ENCODE data around the gene TWIST2.

TWIST2 gene

DNA sequence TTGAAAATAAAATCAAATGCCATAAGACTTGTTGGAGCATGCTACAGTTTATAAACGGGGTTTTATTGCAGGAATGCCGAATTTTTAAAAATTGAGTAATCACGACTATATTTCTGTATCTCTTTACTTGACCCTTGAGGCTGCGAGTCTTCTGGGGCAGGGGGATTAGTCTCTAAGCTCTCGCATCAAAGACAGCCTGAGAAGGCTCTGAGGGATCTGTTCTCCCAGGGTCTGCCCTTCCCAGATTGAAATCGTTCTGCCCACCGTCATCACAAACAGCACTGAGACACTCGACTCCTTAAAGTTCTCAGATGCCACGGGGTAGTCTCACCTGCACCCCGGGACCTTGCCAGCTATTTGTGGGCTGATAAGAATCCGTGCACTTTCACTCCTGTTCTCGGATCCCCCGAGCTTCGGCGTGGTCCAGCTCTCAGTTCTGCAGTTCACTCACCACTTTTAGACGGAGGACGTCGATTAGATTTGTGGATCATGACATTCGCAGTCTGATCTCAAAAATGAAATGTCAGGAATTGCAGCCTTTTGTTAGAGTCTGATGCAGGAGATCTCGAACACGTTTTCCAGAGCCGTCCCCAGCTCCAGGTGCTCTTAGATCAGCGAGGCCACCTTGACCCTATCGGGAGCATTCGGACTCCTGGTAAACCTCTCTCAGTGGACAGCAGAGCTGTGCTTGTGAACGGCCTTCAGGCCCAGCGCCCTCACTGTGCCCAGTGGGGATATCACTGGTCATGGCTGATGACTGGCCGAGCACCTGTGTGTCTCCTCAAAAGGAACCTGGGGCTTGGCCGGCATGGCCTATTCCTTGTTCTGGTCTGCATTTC is 43.0 kb downstream of the TWIST2 start:
- Mint-ChIP-seq H3K27me3 (ENCODE audit: low read depth) (no peaks in the 10 kb centered on the region), H3K27ac (no peak overlapping the region), H3K4me1 (ENCODE audit: low read depth) (no peaks in the 10 kb centered on the region), H3K4me3 (no peak overlapping the region), H3K9me3 (no peaks in the 10 kb centered on the region), H3K36me3 (ENCODE audit: low read depth) (no peaks in the 10 kb centered on the region)
- no peak for DNase-seq (ENCODE audit: low spot score)

DNA sequence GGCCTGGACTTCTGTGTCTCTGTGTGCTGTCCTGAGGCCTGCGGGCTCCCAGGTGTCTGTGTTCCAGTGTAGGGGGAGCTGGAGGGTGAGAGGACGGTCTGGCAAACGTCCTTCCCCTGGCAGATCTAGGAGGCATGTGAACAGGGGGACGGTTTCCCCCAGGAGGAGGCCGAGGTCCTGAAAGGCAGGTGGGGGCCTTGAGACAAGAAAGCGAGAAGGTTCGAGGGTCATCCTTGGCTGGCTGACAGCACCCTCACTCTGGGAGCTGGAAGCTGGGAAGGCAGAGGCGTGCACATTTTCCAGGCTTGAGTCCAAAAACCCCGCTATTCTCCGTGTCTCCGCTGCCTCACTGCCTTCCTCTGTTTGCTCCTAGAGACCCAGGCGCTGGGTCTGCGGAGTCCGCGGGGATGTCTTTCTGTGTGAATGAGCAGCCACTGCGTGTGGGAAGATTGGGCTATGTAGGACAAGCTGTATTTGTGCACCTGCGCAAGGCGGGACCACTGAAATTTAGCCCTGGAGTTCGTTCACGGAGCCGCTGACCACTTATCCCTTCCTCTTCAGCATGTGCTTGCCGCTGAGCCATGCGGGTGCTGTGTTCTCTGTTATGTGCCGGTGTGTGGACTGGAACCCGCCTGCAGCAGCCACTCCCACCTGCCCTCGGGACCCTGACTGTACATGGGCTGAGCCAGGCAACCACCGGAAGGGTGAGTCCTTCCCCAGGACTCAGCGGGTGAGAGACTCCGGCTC is 43.7 kb downstream of the TWIST2 start:
- no peaks in the 10 kb centered on the region for H3K9me3 Mint-ChIP-seq
- H3K27me3 Mint-ChIP-seq (ENCODE audit: low read depth) = no peaks in the 10 kb centered on the region
- H3K36me3 Mint-ChIP-seq (ENCODE audit: low read depth) = no peaks in the 10 kb centered on the region
- H3K4me1 Mint-ChIP-seq (ENCODE audit: low read depth) = no peaks in the 10 kb centered on the region
- DNase-seq (ENCODE audit: low spot score) = no peak
- no peak overlapping the region for H3K4me3 Mint-ChIP-seq
- no peak overlapping the region for H3K27ac Mint-ChIP-seq

DNA sequence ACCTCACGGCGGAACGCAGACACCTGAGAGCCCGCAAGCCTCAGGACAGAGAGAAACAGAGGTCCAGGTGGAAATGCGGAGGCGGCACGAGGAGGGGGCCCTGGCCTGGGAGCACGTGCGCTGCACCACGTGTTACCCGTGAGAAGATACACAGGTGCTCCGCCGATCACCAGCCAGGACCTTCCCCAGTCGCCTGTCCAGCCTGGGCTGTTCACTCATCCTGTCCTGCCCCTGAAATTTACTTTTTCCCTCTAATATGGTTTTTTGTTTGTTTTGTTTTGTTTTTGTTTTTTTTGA is 44.3 kb downstream of the TWIST2 start:
- Mint-ChIP-seq H3K4me3 (no peak overlapping the region), H3K36me3 (ENCODE audit: low read depth) (no peaks in the 10 kb centered on the region), H3K4me1 (ENCODE audit: low read depth) (no peaks in the 10 kb centered on the region), H3K9me3 (no peaks in the 10 kb centered on the region), H3K27ac (no peak overlapping the region), H3K27me3 (ENCODE audit: low read depth) (no peaks in the 10 kb centered on the region)
- no peak for DNase-seq (ENCODE audit: low spot score)

DNA sequence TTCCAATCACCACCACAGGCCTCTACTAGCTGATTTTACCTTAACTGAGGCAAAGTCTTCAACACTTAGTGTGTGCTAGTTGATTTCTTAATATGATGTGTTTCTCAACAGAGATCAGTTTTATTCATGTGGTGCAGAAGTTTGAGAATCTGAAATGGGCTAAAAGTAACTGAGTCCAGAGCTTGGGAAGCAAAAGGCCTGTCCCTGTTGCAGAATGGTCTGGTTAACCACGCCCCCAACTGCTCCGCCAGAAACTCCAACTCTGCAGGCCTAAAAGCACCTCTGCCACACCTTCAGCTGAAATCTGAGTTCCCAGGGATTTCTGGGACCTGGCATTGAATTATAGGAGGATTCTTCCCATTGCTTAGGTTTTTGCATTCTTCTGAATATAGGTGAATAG is 44.9 kb downstream of the TWIST2 start:
- no peaks in the 10 kb centered on the region for H3K27me3 Mint-ChIP-seq (ENCODE audit: low read depth)
- DNase-seq (ENCODE audit: low spot score) = no peak
- no peak overlapping the region for H3K27ac Mint-ChIP-seq
- H3K4me1 Mint-ChIP-seq (ENCODE audit: low read depth) = no peaks in the 10 kb centered on the region
- H3K4me3 Mint-ChIP-seq = no peak overlapping the region
- H3K36me3 Mint-ChIP-seq (ENCODE audit: low read depth) = no peaks in the 10 kb centered on the region
- H3K9me3 Mint-ChIP-seq = no peaks in the 10 kb centered on the region

DNA sequence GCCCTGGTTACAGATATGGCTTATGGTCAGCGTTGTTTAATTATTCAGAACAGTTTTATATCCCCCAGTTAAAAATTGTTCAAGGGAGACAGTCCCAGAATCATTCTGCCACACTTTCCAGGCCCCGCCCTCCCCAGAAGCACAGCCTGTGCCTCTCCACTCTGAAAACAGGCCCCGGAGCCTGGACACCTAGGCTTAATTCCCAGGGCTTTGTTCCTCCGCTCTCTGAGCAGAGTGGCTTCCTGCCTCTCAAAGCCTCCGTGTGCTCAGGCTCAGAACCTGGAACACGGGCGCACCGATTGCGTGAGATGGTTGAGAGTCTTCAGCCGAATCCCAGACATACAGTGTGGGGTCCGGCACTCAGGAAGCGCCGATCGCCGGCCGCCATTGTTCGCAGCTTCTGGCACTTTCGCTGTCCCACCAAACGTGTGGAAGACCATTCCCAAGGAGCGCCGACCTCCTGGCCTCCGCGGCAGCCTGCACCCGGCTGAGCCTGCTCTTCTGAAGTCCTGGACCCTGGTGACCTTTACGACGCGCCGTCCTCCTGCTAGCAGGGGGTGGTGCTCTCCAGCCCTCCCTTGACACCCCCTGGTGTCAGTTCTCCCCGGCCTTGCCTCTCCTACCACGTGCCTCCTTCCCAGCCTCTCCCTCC is 45.6 kb downstream of the TWIST2 start:
- no peak overlapping the region for H3K4me3 Mint-ChIP-seq
- H3K36me3 Mint-ChIP-seq (ENCODE audit: low read depth) = no peaks in the 10 kb centered on the region
- H3K4me1 Mint-ChIP-seq (ENCODE audit: low read depth) = no peaks in the 10 kb centered on the region
- H3K27ac Mint-ChIP-seq = no peak overlapping the region
- H3K9me3 Mint-ChIP-seq = no peaks in the 10 kb centered on the region
- DNase-seq (ENCODE audit: low spot score) = no peak
- H3K27me3 Mint-ChIP-seq (ENCODE audit: low read depth) = no peaks in the 10 kb centered on the region

DNA sequence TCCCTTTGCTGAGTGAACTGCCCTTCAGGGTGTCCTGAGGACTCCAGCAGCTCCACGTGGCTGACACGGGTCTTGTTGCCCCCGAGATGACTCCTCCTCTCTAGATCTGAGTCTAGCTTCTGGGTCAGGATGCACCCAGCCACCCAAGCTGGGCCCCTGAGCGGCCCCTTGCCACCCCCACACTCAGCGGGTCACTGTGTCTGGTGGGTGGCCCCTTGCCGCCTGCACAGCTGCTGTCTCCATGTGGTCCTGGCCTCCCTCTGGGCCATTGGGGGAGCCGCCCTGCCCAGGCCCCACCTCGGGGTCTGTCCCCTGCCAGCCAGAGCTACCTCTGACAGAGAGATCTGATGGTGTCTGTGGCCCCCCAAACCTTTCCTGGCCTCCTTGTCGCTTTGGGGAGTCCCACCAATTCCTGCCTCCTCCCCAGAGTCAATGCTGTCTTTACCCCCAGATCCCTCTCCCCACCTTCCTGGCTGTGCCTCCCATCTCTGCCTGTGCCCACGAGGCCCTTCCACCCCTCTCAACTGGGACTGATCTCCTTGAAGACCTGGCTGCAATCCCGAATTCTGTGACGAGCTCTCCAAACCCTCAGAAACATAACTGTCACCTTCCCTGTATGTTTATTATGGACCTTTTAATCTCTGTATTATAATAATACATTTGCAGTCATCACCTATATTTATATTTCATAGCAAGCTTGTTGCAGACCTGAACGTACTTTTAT is 46.5 kb downstream of the TWIST2 start:
- H3K4me3 Mint-ChIP-seq = no peak overlapping the region
- H3K9me3 Mint-ChIP-seq = no peaks in the 10 kb centered on the region
- no peak overlapping the region for H3K27ac Mint-ChIP-seq
- no peaks in the 10 kb centered on the region for H3K4me1 Mint-ChIP-seq (ENCODE audit: low read depth)
- no peaks in the 10 kb centered on the region for H3K27me3 Mint-ChIP-seq (ENCODE audit: low read depth)
- no peak for DNase-seq (ENCODE audit: low spot score)
- no peaks in the 10 kb centered on the region for H3K36me3 Mint-ChIP-seq (ENCODE audit: low read depth)

DNA sequence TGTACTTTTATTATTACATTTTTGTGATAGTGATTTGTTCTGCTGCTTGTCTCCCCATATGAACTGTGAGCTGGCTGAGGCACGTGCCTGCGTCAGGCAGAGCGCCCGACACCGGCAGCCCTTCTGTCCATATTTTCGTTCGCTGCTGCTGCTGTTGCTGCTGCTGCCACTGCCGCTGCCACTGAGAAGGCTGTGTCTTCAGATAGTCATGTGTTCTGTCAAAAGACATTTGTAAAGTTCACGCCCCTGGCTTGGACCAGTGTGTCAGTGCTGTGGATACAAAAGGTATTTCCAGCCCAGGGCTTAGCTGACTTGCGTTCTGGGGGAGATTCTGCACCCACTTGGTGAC is 47.0 kb downstream of the TWIST2 start:
- Mint-ChIP-seq H3K9me3 (no peaks in the 10 kb centered on the region), H3K4me3 (no peak overlapping the region), H3K27me3 (ENCODE audit: low read depth) (no peaks in the 10 kb centered on the region), H3K27ac (no peak overlapping the region), H3K36me3 (ENCODE audit: low read depth) (no peaks in the 10 kb centered on the region), H3K4me1 (ENCODE audit: low read depth) (no peaks in the 10 kb centered on the region)
- no peak for DNase-seq (ENCODE audit: low spot score)

DNA sequence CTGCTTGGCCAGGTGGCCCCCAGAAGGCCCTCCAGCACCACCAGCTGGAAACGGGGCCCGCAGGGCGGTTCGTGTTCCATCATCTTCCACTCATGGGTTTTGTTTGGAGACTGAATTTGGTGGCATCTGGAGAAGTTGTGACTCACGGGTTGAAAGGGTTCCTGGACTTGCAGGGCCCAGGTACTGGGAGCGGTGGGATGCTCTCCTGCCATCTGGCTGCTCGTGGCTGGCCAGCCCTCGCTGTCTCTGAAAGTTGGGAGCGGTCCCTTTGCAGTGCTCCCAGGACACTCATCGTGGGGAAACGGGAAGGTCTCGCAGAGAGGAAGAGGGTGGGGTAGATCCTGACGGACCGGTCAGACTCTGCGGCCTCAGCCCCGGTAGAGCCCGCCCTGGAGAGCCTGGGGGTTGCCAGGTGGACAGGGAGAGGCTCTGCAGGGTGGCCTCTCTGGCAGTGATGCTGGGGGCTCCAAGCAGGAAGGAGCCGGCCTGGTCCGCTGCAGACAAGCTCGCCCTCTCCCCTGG is 47.5 kb downstream of the TWIST2 start:
- Mint-ChIP-seq H3K27ac (no peak overlapping the region), H3K4me1 (ENCODE audit: low read depth) (no peaks in the 10 kb centered on the region), H3K36me3 (ENCODE audit: low read depth) (no peaks in the 10 kb centered on the region)

DNA sequence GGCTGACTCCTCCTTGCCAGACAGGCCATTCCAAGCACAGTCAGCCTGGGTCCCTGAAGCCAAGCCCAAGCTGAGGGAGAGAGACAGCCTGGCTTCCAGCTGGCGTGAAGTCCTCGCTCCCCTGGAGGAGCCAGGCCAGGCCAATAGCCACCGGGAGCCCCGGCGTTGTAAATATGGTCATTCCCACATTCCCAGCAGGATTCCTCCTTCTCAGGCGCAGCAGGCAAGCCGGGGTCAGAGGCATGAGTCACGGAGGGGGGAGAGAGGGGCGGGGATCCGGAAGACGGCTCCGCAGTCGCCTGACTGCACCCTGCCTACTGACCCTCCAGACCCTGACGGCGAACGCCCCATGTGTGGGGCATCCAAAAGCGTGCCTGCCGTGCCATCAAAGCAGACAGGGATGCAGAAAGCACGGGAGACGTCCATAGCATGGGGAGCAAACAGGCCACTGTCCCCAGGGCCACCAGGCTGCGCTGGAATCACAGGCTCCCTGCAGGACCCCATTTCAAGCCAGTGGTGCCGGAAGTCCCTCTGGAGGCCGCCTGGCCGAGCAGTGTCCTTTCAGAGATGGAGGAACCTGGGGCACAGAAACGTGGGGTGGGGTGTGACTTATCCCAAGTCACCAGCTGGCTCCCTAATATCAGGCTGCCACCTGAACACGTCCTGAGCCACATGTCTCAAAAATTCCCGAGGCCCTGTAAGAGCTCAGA is 48.2 kb downstream of the TWIST2 start:
- Mint-ChIP-seq H3K4me3 (no peak overlapping the region), H3K27me3 (ENCODE audit: low read depth) (no peaks in the 10 kb centered on the region), H3K27ac (no peak overlapping the region), H3K9me3 (no peaks in the 10 kb centered on the region), H3K4me1 (ENCODE audit: low read depth) (no peaks in the 10 kb centered on the region), H3K36me3 (ENCODE audit: low read depth) (no peaks in the 10 kb centered on the region)
- no peak for DNase-seq (ENCODE audit: low spot score)

More for the DNA sequence above, 47.5 kb downstream of the TWIST2 start:
- DNase-seq (ENCODE audit: low spot score) = no peak
- no peaks in the 10 kb centered on the region for H3K9me3 Mint-ChIP-seq
- H3K27me3 Mint-ChIP-seq (ENCODE audit: low read depth) = no peaks in the 10 kb centered on the region
- no peak overlapping the region for H3K4me3 Mint-ChIP-seq

DNA sequence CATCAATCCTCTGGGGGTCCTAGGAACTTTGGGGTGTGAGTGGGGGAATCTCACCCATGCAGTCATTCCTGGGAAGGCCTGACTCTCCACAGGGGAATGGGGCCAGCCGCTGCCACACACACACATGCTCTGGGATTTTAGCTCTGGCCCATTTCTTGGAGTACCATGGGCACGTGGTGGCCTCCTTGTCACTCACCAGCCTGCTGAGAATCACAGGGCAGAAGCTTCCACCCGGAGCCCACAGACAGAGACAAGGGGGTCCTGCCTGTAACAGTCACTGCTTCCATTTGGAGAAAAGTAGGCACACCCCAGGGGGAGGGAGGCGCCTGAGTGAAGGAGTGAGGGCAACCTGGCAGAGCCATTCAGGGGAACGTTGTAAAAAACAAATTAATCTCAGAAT is 48.8 kb downstream of the TWIST2 start:
- no peak overlapping the region for H3K27ac Mint-ChIP-seq
- no peak overlapping the region for H3K4me3 Mint-ChIP-seq
- no peaks in the 10 kb centered on the region for H3K36me3 Mint-ChIP-seq (ENCODE audit: low read depth)
- H3K4me1 Mint-ChIP-seq (ENCODE audit: low read depth) = no peaks in the 10 kb centered on the region
- DNase-seq (ENCODE audit: low spot score) = no peak
- H3K27me3 Mint-ChIP-seq (ENCODE audit: low read depth) = no peaks in the 10 kb centered on the region
- H3K9me3 Mint-ChIP-seq = no peaks in the 10 kb centered on the region

DNA sequence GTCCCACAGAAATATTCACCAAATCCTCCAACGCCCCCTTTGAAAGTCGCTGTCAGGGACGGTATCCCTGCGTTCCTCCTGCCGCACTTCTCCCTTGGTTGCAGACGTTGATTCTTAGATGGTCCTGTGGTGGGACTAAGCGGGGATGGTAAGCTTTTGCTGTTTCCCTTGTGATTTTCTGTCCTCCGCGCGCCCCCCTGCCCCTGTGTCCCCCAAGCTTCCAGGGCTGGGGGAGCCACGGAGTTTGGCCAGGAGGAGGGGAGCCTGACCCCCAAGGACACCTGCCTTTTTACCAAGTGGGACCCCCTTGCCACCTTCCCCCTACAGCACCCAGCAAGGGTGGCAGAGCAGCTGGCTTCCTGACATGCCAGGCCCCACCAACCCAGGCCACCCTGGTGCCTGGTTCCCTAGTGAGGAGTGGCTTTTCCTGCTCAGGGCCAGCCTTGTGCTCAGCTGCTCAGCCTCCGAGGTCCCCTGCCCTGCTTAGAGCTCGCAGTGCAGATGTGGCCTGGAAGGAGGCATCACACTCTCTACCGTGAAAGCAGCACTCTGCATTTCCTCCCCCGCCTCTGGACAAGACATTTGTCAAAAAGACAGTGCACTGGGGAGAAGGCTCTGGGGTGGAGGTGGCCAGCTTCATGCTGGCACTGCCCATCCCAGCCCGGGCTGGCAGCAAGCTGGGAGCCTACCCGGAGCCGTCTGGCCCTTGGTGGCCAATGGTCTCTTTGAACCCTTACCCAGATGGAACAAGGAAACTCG is 49.4 kb downstream of the TWIST2 start:
- Mint-ChIP-seq H3K4me3 (no peak overlapping the region), H3K9me3 (no peaks in the 10 kb centered on the region), H3K36me3 (ENCODE audit: low read depth) (no peaks in the 10 kb centered on the region), H3K27me3 (ENCODE audit: low read depth) (no peaks in the 10 kb centered on the region), H3K4me1 (ENCODE audit: low read depth) (no peaks in the 10 kb centered on the region), H3K27ac (no peak overlapping the region)
- no peak for DNase-seq (ENCODE audit: low spot score)

DNA sequence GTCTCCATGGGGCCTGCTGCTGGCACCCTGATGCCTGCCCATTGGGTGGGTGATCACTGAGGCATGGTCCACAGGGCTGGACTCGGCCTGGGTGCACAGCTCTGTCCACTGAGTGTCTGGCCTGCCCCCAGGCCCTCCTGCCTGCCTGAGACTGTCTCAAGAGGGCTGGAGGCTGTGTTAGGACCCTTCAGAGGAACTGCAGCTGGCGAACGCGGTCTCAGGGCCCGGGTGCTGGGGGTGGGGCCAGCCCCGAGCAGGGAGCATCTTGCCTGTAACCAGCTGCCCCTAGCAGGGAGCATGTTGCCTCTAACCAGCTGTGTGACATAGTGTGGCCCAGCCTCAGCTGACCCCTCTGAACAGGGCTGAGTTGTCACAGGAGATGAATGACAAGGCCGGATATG is 50.0 kb downstream of the TWIST2 start:
- Mint-ChIP-seq H3K36me3 (ENCODE audit: low read depth) (no peaks in the 10 kb centered on the region), H3K27ac (no peak overlapping the region), H3K4me3 (no peak overlapping the region), H3K4me1 (ENCODE audit: low read depth) (no peaks in the 10 kb centered on the region), H3K9me3 (no peaks in the 10 kb centered on the region), H3K27me3 (ENCODE audit: low read depth) (no peaks in the 10 kb centered on the region)
- DNase-seq (ENCODE audit: low spot score) = no peak
